Effector memory CD4-positive, alpha-beta T cell (primary cell): ENCODE data around the gene STK32C.

Experiments
- DNase-seq, 3 donors: peaks; one replicate each; pipeline ENCODE4 v3.0.0-alpha.2; 2020
- H3K27ac ChIP-seq: 2 replicates; pipeline ENCODE4 v1.7.0; 2013; ENCODE audit warnings: mild to moderate bottlenecking, low read length, moderate library complexity; ENCODE audit not compliant: insufficient read depth, poor library complexity, severe bottlenecking
- H3K27me3 ChIP-seq: replicated peaks from 2 replicates; pipeline ENCODE4 v1.7.0; 2013; ENCODE audit warnings: mild to moderate bottlenecking, low read length; ENCODE audit not compliant: insufficient read depth, control insufficient read depth, poor library complexity, severe bottlenecking
- H3K36me3 ChIP-seq: 2 replicates; pipeline ENCODE4 v1.7.0; 2013; ENCODE audit warnings: mild to moderate bottlenecking, low read length, moderate library complexity; ENCODE audit not compliant: control insufficient read depth, insufficient read depth
- H3K4me1 ChIP-seq: 2 replicates; pipeline ENCODE4 v1.7.0; 2013; ENCODE audit warnings: low read length, mild to moderate bottlenecking; ENCODE audit not compliant: control insufficient read depth, insufficient read depth, poor library complexity, severe bottlenecking
- H3K4me3 ChIP-seq: 2 replicates; pipeline ENCODE4 v1.7.0; 2013; ENCODE audit warnings: low read length, low read depth, mild to moderate bottlenecking; ENCODE audit not compliant: insufficient read depth, poor library complexity, severe bottlenecking
- H3K9me3 ChIP-seq: 2 replicates; pipeline ENCODE4 v1.7.0; 2013; ENCODE audit warnings: mild to moderate bottlenecking, low read length, moderate library complexity; ENCODE audit not compliant: control insufficient read depth

STK32C gene

GRCh38 chr10:132282667-132283603 lies 24.8 kb downstream of the STK32C start:
- no peaks in the 10 kb centered on the region for H3K36me3 ChIP-seq
- no peak overlapping the region for H3K27ac ChIP-seq
- H3K4me3 ChIP-seq, result no peak overlapping the region
- no peaks in the 10 kb centered on the region for H3K27me3 ChIP-seq
- H3K4me1 ChIP-seq, result no peaks in the 10 kb centered on the region
- no peak for DNase-seq
- no peaks in the 10 kb centered on the region for H3K9me3 ChIP-seq

DNA sequence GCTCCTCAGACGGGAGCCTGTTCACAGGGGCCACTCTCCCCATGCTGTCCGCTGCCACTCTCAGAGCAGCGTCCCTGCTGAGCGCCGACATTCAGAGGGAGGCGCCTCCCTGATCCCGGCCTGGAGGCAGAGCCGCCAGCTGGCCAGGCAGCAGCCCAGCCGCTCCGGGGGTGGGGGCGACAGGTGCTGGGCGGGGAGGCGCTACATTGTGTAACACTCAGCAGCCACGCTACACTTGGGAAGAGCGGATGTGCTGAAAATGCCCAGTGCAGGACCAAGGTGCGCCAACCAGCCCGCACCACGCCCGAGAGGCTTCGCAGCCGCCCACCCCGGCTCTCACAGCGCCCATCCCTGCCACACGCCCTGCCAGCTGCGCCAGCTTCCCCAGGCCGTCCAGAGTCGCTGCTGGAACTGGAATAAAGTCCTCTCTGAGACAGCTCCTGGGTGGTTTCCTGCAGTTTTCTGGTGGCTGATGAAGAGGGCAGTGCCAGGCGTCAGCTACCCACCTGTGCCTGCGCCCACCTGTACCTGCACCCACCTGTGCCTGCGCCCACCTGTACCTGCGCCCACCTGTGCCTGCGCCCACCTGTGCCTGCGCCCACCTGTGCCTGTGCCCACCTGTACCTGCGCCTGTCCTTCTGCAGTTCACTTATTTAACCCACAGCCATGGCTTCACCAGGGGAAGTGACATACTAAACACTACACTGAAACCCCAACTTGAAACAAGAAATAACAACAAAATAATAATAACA lies 25.7 kb downstream of the STK32C start:
- no peak for DNase-seq
- no peak overlapping the region for H3K4me3 ChIP-seq

DNA sequence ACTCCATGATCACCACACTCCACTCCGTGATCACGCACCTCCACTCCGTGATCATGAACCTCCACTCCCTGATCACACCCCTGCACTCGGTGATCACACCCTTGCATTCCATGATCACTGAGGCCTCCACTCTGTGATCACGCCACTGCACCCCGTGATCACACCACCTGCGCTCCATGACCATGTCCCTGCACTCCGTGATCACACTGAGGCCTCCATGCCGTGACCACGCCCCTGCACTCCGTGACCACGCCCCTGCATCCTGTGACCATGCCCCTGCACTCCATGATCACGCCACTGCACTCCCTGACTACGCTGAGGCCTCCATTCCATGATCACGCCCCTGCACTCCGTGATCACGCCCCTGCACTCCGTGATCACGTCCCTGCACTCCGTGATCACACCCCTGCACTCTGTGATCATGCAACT lies 27.1 kb downstream of the STK32C start:
- DNase-seq, result no peak
- H3K27ac ChIP-seq, result no peak overlapping the region
- no peaks in the 10 kb centered on the region for H3K36me3 ChIP-seq
- no peaks in the 10 kb centered on the region for H3K9me3 ChIP-seq
- H3K4me1 ChIP-seq, result no peaks in the 10 kb centered on the region
- no peak overlapping the region for H3K4me3 ChIP-seq
- H3K27me3 ChIP-seq, result no peaks in the 10 kb centered on the region

More for the DNA sequence above, 25.7 kb downstream of the STK32C start:
- Histone ChIP-seq H3K4me1 (no peaks in the 10 kb centered on the region), H3K27ac (no peak overlapping the region), H3K36me3 (no peaks in the 10 kb centered on the region), H3K27me3 (no peaks in the 10 kb centered on the region), H3K9me3 (no peaks in the 10 kb centered on the region)

DNA sequence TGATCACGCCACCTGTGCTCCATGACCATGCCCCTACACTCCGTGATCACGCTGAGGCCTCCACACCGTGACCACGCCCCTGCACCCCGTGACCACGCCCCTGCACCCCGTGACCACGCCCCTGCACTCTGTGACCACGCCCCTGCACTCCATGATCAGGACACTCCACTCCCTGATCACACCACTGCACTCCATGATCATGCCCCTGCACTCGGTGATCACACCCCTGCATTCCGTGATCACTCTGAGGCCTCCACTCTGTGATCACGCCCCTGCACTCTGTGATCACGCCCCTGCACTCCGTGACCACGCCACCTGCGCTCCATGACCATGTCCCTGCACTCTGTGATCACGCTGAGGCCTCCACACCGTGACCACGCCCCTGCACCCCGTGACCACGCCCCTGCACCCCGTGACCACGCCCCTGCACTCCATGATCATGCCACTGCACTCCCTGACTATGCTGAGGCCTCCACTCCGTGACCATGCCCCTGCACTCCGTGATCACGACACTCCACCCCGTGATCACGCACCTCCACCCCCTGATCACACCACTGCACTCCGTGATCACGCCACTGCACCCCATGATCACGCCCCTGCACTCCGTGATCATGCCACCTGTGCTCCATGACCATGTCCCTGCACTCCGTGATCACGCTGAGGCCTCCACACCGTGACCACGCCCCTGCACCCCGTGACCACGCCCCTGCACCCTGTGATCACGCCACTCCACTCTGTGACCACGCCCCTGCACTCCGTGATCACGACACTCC lies 27.7 kb downstream of the STK32C start:
- Histone ChIP-seq H3K36me3 (no peaks in the 10 kb centered on the region), H3K27me3 (no peaks in the 10 kb centered on the region), H3K27ac (no peak overlapping the region), H3K4me3 (no peak overlapping the region), H3K4me1 (no peaks in the 10 kb centered on the region), H3K9me3 (no peaks in the 10 kb centered on the region)
- no peak for DNase-seq

DNA sequence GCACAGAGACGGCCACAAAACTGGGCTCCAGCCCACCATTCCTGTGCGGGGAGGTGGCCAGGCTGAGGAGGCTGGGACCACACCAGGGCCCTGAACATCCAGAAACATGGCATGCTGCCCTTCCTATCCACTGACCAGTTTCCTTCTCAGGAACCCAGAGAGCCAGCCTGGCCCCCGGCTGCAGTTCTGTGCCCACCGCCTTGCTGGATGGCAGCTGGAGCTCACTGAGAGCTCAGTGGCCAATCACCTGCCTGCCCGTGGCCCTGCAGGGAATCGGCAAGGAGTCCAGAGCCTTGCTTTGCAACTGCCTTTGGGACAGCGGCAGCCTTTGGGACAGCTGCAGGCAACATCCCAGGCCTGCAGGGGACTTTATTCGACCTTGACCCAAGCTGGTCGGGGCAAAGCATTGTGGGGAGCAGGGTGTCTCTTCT lies 30.4 kb downstream of the STK32C start:
- DNase-seq, result no peak
- Histone ChIP-seq H3K27me3 (no peaks in the 10 kb centered on the region), H3K27ac (no peak overlapping the region), H3K4me3 (no peak overlapping the region), H3K4me1 (no peaks in the 10 kb centered on the region), H3K9me3 (no peaks in the 10 kb centered on the region), H3K36me3 (no peaks in the 10 kb centered on the region)

GRCh38 chr10:132276706-132277105 lies 31.0 kb downstream of the STK32C start:
- Histone ChIP-seq H3K4me3 (no peak overlapping the region), H3K27me3 (no peaks in the 10 kb centered on the region), H3K9me3 (no peaks in the 10 kb centered on the region), H3K4me1 (no peaks in the 10 kb centered on the region), H3K36me3 (no peaks in the 10 kb centered on the region), H3K27ac (no peak overlapping the region)
- DNase-seq, result no peak

- Histone ChIP-seq H3K4me3 (no peak overlapping the region), H3K27me3 (no peaks in the 10 kb centered on the region), H3K4me1 (no peaks in the 10 kb centered on the region), H3K27ac (no peak overlapping the region), H3K9me3 (no peaks in the 10 kb centered on the region), H3K36me3 (no peaks in the 10 kb centered on the region)
- no peak for DNase-seq
These were observed 31.5 kb downstream of the STK32C start for GRCh38 chr10:132276179-132276675.

GRCh38 chr10:132275426-132276178 lies 32.1 kb downstream of the STK32C start:
- no peaks in the 10 kb centered on the region for H3K36me3 ChIP-seq
- no peaks in the 10 kb centered on the region for H3K9me3 ChIP-seq
- H3K27me3 ChIP-seq, result no peaks in the 10 kb centered on the region
- no peaks in the 10 kb centered on the region for H3K4me1 ChIP-seq
- no peak overlapping the region for H3K27ac ChIP-seq
- DNase-seq, result no peak
- no peak overlapping the region for H3K4me3 ChIP-seq

DNA sequence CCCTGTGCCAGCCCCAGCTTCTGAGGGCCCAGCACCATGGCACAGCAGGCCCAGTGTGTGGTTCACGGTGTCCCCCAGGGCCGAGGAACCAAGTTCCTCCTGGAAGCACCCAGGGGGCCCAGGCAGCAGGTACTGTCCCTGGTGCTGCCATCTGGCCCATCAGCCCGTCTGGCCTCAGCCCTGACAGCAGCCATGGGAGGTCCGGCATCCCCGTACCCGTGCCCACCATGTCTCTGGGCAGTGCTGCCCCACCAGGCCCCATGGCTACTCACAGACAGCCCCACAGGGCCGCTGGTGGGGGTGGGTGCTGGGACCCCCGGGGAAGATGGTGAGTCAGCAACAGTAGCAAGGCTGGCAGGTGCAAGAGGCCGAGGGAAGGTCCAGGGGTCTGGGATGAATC lies 32.8 kb downstream of the STK32C start:
- Histone ChIP-seq H3K27me3 (no peaks in the 10 kb centered on the region), H3K4me3 (no peak overlapping the region), H3K36me3 (no peaks in the 10 kb centered on the region), H3K9me3 (no peaks in the 10 kb centered on the region), H3K4me1 (no peaks in the 10 kb centered on the region), H3K27ac (no peak overlapping the region)
- DNase-seq, result no peak
